Measurements from ENCODE around the gene SCYGR3. TPM values are rescaled to one million over a fixed set of nuclear protein-coding genes. Genes with fewer than 3 reads are reported as not detected.

The SCYGR3 gene
- total RNA-seq, 1 donor from 2014 or later, result not detected

DNA sequence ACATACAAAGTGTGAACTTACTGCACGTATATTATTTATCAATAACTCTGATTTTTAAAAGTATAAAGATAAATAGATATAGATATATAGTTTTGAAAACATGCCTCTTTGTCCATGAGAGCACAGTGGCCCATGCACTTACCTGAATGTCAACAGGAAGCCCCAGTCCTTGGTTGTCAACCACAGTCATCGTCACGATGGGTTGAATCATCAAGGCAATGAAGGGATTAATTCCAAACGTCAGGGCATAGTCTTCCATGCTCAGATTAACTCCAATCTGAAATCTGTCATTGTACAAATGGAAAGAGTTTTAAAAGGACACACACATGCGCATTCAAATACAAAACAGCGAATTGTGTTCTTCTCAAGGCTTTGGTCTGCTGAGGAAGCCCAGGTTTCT, 18.2 kb upstream of the SCYGR3 start:
- H3K9me3 Mint-ChIP-seq (ENCODE audit: unreplicated experiment), result no peaks in the 10 kb centered on the region
- H3K4me3 Mint-ChIP-seq (ENCODE audit: unreplicated experiment), result no peak overlapping the region
- DNase-seq, result no peak
- H3K4me1 Mint-ChIP-seq (ENCODE audit: low read depth, unreplicated experiment), result peaks cover 5% of the 10 kb centered on the region
- no peak overlapping the region for H3K27ac Mint-ChIP-seq (ENCODE audit: unreplicated experiment)
- TF ChIP-seq, protein P1, sequence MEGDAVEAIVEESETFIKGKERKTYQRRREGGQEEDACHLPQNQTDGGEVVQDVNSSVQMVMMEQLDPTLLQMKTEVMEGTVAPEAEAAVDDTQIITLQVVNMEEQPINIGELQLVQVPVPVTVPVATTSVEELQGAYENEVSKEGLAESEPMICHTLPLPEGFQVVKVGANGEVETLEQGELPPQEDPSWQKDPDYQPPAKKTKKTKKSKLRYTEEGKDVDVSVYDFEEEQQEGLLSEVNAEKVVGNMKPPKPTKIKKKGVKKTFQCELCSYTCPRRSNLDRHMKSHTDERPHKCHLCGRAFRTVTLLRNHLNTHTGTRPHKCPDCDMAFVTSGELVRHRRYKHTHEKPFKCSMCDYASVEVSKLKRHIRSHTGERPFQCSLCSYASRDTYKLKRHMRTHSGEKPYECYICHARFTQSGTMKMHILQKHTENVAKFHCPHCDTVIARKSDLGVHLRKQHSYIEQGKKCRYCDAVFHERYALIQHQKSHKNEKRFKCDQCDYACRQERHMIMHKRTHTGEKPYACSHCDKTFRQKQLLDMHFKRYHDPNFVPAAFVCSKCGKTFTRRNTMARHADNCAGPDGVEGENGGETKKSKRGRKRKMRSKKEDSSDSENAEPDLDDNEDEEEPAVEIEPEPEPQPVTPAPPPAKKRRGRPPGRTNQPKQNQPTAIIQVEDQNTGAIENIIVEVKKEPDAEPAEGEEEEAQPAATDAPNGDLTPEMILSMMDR (IDR thresholded peaks at IDR 0.05; ENCODE audit: partially characterized antibody, unreplicated experiment), result no peak
- H3K27me3 Mint-ChIP-seq (ENCODE audit: unreplicated experiment), result no peaks in the 10 kb centered on the region
- no peaks in the 10 kb centered on the region for H3K36me3 Mint-ChIP-seq (ENCODE audit: unreplicated experiment)

GRCh38 chr2:227630322-227630721, 15.7 kb upstream of the SCYGR3 start:
- H3K4me1 Mint-ChIP-seq (ENCODE audit: low read depth, unreplicated experiment), result peaks cover 5% of the 10 kb centered on the region
- H3K36me3 Mint-ChIP-seq (ENCODE audit: unreplicated experiment), result no peaks in the 10 kb centered on the region
- TF ChIP-seq, protein P1 (IDR thresholded peaks at IDR 0.05; ENCODE audit: partially characterized antibody, unreplicated experiment), result no peak
- DNase-seq, result no peak
- H3K27me3 Mint-ChIP-seq (ENCODE audit: unreplicated experiment), result no peaks in the 10 kb centered on the region
- no peak overlapping the region for H3K4me3 Mint-ChIP-seq (ENCODE audit: unreplicated experiment)
- H3K27ac Mint-ChIP-seq (ENCODE audit: unreplicated experiment), result no peak overlapping the region
- no peaks in the 10 kb centered on the region for H3K9me3 Mint-ChIP-seq (ENCODE audit: unreplicated experiment)

DNA sequence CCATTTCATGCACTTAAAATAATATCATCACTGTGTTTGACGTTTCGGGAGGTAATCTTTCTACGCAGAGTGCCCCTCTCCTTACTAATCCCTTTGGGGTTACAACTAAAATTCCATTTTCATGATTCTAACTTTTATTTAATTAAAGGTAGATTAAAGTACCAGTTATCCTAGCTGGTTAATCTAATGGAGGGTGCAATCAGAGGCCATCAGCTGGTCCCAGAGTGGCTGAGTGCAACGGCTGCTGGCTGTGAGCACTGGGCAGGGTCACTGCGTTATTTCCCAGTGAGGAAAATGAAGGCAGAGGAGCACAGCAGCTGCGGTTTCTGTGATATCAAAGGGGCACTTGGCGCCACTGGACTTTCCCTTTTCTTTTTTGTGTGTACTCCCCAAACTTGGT, 14.8 kb upstream of the SCYGR3 start:
- Mint-ChIP-seq H3K27me3 (ENCODE audit: unreplicated experiment) (no peaks in the 10 kb centered on the region), H3K4me1 (ENCODE audit: low read depth, unreplicated experiment) (peaks cover 5% of the 10 kb centered on the region), H3K4me3 (ENCODE audit: unreplicated experiment) (no peak overlapping the region), H3K9me3 (ENCODE audit: unreplicated experiment) (no peaks in the 10 kb centered on the region), H3K36me3 (ENCODE audit: unreplicated experiment) (no peaks in the 10 kb centered on the region), H3K27ac (ENCODE audit: unreplicated experiment) (no peak overlapping the region)
- TF ChIP-seq, protein P1 (IDR thresholded peaks at IDR 0.05; ENCODE audit: partially characterized antibody, unreplicated experiment), result no peak
- DNase-seq, result peak; percentile 27

- peaks cover 5% of the 10 kb centered on the region for H3K4me1 Mint-ChIP-seq (ENCODE audit: low read depth, unreplicated experiment)
- H3K4me3 Mint-ChIP-seq (ENCODE audit: unreplicated experiment), result no peak overlapping the region
- no peak overlapping the region for H3K27ac Mint-ChIP-seq (ENCODE audit: unreplicated experiment)
- H3K36me3 Mint-ChIP-seq (ENCODE audit: unreplicated experiment), result no peaks in the 10 kb centered on the region
- no peaks in the 10 kb centered on the region for H3K9me3 Mint-ChIP-seq (ENCODE audit: unreplicated experiment)
- TF ChIP-seq, protein P1 (IDR thresholded peaks at IDR 0.05; ENCODE audit: partially characterized antibody, unreplicated experiment), result no peak
- no peaks in the 10 kb centered on the region for H3K27me3 Mint-ChIP-seq (ENCODE audit: unreplicated experiment)
- no peak for DNase-seq
Measured at GRCh38 chr2:227627769-227628168, 13.1 kb upstream of the SCYGR3 start.

DNA sequence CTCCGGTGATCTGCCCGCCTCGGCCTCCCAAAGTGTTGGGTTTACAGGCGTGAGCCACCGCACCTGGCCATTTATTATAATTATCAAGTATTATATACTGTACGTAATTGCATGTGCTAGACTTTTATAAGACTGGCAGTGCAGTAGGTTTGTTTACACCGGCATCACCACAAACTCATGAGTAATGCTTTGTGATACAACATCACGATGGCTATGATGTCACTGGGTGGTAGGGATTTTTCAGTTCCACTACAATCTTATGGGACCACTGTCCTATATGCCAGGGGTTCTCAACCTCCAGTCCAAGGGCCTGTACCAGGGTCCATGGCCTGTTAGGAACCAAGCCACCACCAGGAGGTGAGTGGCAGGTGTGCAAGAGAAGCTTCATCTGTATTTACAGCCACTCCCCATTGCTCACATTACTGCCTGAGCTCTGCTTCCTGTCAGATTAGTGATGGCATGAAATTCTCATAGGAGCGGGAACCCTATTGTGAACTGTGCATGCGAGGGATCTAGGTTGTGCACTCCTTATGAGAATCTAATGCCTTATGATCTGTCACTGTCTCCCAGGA, 12.0 kb upstream of the SCYGR3 start:
- Mint-ChIP-seq H3K36me3 (ENCODE audit: unreplicated experiment) (no peaks in the 10 kb centered on the region), H3K4me1 (ENCODE audit: low read depth, unreplicated experiment) (peaks cover 5% of the 10 kb centered on the region), H3K27ac (ENCODE audit: unreplicated experiment) (no peak overlapping the region), H3K9me3 (ENCODE audit: unreplicated experiment) (no peaks in the 10 kb centered on the region), H3K4me3 (ENCODE audit: unreplicated experiment) (no peak overlapping the region), H3K27me3 (ENCODE audit: unreplicated experiment) (no peaks in the 10 kb centered on the region)
- no peak for DNase-seq
- TF ChIP-seq, protein P1 (IDR thresholded peaks at IDR 0.05; ENCODE audit: partially characterized antibody, unreplicated experiment), result no peak

All from glutamatergic neuron (in vitro differentiated cells).